Stromal cell of bone marrow (primary cell): ENCODE measurements around the gene ASIC3.
A peak's percentile ranks its signal among the peaks of the same experiment; 100 is the strongest.

Source experiments
- DNase-seq: peaks from one replicate; pipeline ENCODE4 v3.0.0-alpha.2; 2012; ENCODE audit warnings: low read depth

ASIC3 gene

DNA sequence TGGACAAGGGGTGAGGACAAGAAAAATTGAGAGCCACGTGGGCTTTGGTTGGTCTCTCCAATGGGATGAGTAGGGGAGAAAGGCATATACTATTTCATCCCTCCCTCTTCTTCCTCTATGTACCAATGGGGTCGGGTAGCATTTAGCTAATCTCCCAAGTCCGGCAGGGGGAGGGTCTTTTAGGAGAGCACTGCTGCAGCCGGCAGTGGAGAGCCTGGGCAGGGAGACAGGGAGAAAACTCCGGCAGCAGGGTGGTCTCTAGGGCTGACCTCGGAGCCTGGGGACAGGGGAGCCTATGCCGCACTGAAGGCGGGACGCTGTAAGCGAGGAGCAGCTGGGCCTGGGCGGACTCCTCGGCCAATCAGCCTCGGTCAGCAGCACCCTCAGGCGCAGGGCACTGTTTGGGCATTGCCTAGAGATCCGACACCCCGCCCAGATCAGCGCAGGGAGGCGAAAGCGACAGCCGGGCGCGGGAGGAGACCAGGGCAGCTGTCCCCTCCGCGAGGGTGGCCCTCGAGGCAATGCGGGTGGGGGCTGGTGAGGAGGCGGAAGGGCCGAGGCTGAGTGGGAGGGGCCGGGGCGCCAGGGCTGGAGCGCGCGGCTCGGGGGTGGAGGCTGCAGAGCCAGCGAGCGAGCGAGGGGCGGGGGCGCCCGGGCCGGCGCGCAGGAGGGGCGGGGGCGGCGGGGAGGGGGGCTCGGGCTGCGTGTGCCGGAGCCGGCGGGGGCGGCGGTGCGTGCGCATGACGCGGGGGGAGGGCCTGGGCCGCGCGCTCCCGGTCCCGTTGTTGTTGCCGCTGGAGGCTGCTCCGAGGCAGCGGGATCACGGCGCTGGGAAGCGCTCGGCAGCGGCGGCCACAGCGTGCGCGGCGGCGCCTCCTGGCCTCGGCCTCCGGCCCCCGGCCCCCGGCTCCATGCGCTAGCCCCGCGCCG is 37.6 kb downstream of the ASIC3 start, which contains the start of gene AGAP3:
Gene AGAP3, plus strand, starts transcription at position 785 of the 930 bp plus-strand sequence. CDS start 267 bp downstream, outside the sequence.
- DNase-seq, result no peak

DNA sequence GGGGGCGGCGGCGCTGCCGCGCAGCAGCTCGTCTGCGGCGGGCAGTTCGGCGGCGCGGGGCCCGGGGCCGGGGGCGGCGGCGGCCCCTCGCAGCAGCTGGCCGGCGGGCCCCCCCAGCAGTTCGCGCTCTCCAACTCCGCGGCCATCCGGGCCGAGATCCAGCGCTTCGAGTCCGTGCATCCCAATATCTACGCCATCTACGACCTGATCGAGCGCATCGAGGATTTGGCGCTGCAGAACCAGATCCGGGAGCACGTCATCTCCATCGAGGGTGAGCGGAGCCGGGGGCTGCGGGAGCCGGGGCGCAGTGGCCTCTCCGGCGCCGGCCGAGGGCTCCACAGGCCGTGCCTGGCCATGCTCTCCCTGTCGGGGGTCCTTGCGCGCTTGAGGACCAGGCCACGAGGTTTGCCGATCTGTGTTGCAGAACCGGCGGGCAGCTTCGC is 38.5 kb downstream of the ASIC3 start:
- DNase-seq, result no peak

DNA sequence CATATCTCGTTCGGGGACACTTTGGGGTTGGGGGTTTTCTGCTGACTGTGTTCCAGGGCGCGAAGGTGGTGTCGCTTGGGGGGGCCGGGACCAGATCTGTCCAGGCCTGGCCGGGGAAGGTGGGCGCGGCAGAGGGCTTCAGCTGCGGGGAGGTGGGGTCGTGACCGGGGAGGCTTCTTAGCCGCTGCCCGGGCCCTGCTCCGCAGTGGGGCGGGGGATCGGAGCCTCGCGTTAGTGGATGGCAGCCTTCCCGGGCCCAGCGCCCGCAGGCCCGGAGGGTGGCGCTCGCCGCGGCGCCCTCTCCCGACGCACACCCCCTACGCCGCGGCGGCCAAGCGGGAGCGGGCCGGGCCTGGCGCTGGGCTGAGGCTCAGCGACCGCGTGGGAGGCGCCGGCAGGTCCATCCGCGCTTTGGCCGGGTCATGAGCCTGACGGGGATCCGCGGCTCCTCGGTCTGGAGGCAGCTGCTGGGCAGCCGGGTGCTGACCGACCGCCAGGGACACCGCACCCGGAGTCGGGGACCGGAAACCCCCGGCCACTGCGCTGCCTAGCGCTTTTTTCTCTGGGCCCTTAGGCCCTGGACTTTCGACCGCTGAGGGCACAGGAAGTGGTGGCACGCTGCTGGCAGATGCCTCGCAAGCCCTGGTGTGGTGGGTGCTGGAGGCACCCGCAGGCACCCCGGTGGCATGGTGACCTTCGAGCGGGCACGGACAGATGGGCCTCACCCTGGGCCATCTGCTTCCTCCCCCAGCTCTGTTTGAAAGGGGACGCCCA is 39.1 kb downstream of the ASIC3 start:
- DNase-seq, result no peak

DNA sequence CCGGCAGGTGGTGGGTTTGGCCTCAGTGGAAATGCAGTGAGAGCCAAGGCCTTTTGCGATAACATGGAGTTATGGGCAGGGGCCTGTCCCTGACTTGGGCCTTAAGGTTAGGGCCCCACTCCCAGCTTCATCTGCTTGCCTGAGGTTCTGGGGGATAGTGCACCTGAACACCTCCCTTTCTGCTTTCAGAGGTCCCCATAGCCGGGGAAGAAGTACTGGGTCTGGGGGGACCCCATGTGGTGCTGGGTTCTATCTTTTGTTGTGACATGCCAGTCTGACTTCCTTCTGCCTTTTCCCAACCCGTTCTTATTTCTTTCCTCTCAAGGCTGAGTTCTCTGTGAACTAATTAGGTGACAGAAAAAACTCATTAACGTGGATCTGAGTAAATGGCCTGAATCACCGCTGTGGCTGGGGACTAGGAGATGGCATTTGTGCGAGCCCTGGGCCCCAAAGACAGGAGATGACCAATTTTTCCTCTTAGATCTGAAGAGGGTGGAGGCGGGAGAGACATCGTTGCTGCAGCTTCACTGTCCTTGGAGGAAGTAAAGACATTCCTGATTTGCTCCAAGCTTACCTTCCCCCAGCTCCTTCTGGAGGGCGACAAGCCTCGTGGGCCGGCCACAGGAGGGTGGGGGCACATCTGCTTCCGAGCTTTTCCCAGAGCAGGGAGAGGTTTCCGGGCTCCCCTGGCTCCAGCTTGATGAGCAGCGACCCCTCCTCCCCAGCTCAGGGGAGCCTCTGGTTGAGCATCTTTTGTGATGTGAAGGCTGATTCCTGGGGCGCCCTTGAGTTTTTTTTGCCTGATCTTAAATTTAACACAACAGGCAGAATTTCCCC is 39.9 kb downstream of the ASIC3 start:
- no peak for DNase-seq

DNA sequence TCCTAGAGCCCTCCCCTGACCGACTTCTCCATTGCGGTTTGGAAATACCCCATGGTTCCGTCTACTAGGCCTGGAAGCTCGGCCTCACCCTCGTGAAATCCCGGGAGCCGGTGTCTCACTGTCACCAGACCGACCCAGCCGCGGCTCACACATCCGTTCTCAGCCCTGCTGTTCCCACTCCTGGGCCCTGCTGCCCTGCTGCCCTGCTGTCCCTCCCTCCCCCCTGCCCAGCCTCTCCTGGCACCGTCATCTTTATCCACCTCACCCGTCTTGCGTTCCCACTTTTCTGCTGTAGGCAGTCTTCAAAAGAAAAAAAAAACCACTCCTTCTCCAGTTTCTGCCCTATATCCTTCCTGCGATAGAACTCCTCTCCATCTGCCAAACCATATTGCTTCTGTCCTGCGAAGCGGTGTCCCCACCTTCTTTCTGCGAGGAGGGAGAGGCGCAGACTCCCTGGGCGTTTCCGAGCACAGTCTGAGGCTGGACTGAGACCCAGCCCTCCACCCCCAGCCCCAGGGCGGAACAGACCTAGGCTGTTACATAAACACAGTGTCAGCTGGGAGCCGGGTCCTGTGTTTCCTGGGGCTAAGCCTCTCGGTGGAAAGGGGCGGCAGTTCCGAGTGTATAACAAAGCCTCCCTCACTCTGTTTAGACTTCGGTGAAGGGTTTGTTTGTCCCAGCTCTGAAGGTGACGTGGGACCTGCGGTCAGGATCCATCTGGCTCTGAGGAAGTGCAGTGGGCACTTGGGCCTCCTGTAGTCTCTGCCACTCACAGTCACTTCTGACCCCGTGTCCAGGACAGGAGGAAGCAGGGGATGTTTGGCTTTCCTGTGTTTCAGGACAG is 40.7 kb downstream of the ASIC3 start:
- peak; percentile 79 for DNase-seq

DNA sequence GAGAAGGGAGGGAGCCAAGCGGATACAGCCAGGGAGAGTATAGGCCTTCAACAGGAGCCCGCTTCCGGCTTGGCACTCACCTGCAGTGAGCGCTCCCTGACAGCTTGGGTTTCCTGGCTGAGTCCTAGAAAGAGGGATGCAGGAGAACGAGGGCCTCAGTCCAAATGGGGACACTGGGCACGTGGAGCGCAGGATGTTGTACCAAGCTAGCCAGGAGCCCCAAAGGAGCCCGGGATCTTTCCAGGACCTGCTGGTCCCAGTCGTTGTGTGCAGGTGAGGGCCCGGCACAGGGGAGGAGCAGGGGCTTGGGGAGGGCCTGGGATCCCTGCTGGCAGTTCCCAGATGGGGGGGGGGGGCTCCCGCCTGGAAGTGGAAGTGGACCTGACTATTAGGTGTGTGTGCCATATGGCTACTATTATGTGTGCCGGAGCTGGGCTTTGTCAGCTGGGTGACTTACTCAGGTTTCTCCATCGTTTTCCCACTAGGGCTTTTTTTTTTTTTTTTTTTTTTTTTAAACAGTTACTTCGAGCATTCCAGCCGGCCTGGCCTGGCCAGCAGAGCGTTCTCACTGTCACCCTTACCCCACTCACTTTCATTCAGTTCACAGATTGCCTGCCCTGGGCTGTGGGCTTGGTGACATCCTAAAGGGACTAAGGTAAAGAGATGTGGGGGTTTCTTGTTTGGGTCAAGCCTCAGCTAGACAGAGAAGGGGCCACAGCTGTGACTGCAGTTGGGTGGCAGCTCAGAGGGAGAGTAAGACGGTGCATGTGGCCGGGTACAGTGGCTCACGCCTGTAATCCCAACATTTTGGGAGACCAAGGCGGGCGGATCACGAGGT is 41.8 kb downstream of the ASIC3 start:
- DNase-seq, result no peak

DNA sequence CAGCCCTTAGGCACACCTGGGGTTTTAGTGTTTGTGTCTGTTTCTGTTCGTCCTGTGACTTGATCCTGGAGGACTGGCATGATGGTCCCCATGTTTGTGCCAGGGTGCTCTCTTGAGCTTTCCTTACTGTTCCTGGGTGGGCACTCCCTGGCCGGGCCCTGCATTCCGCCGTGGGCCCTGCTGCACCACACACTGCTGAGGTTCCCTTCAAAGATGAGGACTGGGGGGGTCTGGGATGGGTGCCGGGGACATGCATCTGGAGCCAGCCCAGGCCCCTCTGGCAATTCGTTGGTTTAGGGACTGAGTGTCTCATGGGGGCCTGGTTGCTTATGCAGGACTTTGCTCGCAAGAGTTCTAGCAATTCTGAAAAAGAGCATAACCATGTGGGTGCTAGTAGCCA is 42.7 kb downstream of the ASIC3 start:
- DNase-seq, result no peak

DNA sequence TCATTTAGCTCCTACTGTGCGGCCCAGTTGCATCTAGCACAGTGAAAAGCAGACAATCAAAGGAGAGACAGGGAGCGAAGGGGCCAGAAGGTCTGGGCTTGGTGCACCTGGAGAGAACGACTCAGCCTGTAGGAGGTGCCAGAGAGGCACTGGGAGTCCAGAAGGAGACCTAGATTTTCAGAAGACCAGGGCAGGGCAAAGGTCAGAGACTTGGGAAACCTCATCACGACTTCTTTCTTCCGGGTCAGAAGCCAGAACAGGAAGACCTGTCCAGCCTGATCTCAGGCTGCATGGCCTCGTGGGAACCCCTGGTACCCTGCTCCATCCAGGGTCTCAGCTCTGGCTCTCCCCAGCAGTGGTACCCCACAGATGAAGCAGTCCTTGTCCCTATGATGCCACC is 43.1 kb downstream of the ASIC3 start:
- DNase-seq, result no peak

DNA sequence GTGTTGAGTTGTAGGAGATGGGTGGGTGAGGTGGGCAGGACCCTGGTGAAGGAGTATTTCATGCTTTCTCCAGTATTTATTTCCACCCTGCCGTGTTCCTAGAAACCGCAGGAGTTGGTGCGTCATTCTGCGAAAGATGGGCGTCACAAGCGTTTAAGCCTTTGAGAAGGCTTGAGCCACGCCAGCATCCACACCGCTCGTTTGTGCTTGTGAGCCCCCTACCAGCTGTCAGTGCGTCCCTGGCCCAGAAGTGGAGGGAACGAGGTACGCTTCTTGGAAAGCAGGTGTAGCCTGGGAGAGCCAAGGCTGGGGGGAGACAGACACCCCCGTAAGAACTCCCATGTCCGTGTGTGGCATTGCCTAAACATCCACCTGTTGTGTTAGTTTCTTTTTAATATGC is 43.7 kb downstream of the ASIC3 start:
- no peak for DNase-seq

DNA sequence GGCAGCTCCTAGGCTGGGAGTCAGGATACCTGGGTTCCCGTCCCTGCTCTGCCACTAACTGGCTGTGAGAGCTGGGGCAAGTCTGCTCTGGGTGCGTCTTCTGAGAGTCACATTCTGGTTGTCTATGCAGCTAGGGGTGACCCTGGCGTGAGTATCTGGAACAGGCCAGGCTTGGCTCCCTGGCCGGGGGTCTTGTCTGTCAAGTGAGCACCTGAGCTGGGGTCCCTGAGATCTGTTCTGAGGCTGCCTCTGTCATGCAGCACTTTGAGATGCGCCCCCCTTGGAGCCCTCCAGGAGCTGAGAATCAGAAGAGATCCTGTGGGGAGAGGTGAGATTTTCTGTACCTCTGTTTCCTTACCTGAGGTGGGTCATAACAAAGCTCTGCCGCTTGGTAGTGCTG is 45.4 kb downstream of the ASIC3 start:
- DNase-seq, result no peak

DNA sequence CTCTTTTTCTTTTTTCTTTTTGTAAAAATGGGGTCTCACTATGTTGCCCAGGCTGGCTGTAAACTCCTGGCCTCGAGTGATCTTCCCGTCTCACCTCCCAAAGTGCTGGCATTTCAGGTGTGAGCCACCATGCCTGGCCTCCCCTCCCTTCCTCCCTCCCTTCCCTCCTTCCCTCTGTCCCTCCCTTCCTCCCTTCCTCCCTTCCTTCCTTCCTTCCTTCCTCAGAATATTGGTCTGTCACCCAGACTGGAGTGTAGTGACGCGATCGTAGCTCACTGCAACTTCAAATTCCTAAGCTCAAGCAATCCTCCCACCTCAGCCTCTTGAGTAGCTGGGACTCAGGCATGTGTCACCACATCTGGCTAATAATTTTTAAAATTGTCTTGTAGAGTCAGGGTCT is 46.3 kb downstream of the ASIC3 start:
- DNase-seq, result no peak

DNA sequence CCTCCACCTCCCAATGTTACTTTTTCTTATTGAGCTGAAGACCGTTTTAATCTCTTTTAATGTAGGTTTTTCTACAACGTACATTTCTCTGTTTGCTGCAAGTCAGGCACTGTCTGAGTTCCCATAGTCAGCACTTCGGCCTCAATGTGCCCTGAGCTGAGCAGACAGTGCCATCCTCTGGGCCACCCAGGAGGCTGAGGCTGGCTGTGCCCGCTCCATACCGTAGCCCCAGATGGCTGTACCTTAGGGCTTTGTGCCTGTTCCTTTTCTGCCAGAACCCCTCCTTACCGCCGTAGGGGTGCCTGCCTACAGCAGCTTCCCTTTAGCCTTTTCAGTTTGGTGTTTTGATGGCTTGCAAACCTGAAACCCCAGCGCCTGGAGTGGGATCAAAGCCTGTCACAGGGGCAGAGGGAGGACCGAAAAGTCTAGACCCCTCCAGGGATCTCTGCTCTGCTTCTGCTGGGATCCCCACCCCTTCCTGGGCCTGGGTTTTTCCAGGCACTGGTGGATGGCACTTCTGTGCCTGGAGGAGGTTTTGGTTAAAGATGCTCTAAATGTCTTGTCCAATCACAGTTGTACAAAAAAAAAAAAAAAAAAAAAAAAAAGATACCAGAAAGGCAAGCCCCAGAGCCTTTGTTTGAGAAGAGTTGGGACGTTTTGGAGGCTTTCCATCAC is 46.9 kb downstream of the ASIC3 start:
- no peak for DNase-seq

DNA sequence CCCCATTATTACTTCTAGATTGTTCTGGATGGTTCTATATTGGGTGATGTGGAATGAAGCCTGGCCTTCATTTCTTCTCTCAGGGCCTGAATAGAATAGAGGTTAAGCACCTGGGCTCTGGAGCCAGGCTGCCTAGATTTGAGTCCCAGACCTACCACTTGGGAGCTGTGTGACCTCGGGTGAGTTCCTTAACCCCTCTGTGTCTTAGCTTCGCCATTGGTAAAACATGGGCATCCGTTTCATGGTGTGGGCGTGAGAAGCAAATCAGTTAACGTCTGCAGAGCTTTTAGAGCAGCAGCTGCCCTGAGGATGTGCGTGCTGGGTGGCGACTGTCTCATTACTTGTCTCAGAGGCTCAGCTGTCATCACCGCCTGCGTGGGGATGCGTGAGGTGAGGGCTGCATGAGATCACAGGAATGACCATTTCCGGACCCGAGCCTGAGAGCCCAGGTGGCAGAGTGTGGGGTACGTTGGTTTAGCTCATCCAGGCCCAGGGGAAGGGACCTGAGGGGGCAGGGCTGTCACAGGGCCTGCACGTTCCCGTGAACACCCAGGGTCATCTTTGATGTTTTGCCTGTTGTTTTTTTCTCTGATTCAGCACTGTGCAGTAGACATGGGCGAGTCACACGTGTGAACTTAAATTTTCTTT is 47.6 kb downstream of the ASIC3 start:
- no peak for DNase-seq

DNA sequence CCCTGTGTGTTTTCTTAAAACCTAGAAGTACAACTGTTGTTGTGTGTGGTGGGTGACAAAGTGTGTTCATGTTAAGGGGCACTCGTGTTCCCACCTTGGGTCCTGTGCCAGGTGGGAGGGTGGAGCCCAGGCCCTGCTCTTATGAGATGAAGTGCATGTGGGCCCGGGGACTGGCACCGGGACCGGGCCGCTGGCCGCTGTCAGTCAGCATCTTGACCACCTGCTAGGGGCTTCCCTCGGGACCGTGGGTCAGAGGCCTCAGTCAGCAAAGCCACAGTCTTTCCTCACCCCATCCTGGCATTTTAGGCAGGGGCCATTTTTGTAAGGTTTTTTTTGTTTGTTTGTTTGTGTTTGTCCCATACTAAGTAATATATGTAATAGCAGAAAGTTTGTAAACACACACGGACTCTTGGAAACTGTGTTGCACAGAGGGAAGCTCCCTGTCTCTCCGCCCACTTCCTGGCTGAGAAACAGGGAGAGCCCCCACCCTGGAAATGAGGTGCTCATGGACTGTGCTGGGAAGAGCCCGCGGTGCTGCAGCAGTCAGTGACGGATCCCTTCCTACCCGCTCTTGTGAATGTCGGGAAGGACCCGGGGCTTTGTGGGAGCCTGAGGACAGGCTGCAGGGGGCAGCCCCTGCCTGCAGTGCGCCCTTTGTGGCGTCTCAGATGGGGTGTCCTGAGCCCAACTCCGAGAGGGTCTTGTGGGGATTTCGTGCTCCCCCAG is 51.3 kb downstream of the ASIC3 start:
- no peak for DNase-seq

DNA sequence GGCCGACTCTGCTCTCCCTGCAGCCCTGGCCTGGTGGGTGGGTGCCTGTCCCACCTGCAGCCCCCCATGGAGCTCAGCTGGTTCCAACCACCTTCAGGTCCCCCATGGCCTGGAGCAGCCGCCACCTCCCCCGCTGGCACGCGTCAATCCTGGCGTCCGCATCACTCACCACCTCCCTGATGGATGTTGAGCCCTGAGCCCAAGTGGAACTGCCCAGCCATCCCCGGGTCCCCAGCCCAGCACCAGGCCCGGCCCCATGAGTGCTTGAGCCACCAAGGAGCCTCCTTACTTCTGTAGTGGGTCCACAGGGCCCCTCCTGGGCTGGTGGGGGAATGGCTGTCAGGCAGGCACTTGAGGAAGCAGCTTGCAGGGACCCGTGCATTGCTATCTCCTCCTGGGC is 52.6 kb downstream of the ASIC3 start:
- DNase-seq, result no peak

DNA sequence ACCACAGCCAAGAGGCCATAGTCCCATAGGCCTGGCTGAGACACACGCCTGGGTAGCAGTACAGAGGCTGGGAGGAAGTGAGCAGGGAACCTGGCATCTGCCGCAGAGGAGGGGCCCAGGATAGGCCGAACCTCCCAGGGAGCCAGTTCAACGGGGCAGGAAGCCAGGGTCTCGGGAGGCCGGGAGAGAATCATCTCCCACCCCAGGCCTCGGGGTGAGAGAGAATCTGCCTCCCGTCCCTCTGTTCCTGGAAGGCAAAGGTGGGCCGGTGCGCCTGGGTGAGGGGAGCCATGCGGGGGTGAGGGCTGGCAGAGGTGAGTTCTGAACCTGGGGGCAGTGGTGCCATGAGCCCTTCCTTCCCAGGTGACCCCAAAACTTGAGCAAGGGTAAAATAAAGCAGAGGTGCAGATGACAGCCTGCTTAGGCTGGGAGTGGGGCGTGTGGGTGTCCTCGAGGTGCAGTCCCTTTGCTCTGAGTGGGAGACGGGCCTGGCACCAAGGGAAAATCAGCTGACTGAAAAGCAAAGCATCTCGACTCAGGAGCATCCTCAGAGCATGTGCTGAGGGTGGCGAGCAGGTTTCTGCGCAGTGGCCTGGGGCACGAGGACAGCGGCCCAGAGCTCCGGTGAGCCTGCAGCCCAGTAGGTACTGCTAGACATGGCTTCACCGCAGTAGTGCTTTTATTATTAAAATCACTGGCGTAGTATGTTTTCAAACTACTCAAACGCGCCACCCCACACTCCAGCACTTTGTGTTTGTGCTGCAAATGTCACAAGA is 53.5 kb downstream of the ASIC3 start:
- DNase-seq, result no peak
